Activated CD4-positive, alpha-beta T cell treated with anti-CD3 and anti-CD28 coated beads, Interleukin-2, amount 50 U/mL, for 48 hours (primary cell): ENCODE results near the gene AK4.
"Not testable (repeated sequence)": the region's sequence is repeated elsewhere in the genome, so short reads cannot be mapped to it uniquely, and the experiment has no call there.

Experiments
- DNase-seq, 2 experiments: peaks; one replicate each; pipeline ENCODE4 v3.0.0-alpha.2; 2020

Gene AK4

GRCh38 chr1:65148178-65148547 is at the start of gene AK4:
Gene AK4 (plus strand): TSS chr1:65148203. CDS start chr1:65148408, 205 bp downstream.
- DNase-seq: not testable (repeated sequence)

DNA sequence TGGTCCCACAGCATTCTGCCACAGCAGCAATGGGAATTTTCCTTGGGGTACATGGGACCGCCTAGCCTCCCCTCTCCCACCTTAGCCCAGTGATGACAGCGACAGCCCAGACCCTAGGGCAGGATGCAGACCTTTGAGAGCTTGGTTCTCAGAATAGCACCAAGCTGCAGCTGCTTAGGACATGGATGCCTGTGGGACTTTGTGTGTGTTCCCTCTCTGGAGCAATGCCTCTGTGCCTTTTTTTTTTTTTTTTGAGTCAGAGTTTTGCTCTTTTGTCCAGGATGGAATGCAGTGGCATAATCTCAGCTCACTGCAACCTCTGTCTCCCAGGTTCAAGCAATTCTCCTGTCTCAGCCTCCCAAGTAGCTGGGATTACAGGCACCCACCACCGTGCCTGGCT is 44.2 kb upstream of the AK4 start:
- DNase-seq: no peak

- DNase-seq: no peak
These were observed 43.0 kb upstream of the AK4 start for GRCh38 chr1:65104854-65105534.

GRCh38 chr1:65105596-65105995 is 42.4 kb upstream of the AK4 start:
- DNase-seq: no peak

GRCh38 chr1:65108025-65108642 is 39.9 kb upstream of the AK4 start:
- DNase-seq: no peak

- no peak for DNase-seq
These were observed 38.5 kb upstream of the AK4 start for GRCh38 chr1:65109487-65109886.

GRCh38 chr1:65112811-65113210 is 35.2 kb upstream of the AK4 start:
- DNase-seq: no peak

- no peak for DNase-seq
These were observed 34.7 kb upstream of the AK4 start for GRCh38 chr1:65113298-65113697.

- no peak for DNase-seq
These were observed 33.7 kb upstream of the AK4 start for GRCh38 chr1:65114322-65114721.

GRCh38 chr1:65119951-65120350 is 28.1 kb upstream of the AK4 start:
- DNase-seq: no peak

DNA sequence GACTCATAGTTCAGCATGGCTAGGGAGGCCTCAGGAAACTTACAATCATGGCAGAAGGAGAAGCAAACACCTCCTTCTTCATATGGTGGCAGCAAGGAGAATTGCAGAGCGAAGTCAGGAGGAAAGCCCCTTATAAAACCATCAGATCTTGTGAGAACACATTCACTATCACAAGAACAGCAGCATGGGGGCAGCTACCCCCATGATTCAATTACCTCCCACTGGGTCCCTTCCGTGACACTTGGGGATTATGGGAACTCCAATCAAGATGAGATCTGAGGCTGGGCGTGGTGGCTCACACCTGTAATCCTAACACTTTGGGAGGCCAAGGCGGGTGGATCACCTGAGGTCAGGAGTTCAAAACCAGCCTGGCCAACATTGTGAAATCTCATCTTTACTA is 18.9 kb upstream of the AK4 start:
- DNase-seq: not testable (repeated sequence)

DNA sequence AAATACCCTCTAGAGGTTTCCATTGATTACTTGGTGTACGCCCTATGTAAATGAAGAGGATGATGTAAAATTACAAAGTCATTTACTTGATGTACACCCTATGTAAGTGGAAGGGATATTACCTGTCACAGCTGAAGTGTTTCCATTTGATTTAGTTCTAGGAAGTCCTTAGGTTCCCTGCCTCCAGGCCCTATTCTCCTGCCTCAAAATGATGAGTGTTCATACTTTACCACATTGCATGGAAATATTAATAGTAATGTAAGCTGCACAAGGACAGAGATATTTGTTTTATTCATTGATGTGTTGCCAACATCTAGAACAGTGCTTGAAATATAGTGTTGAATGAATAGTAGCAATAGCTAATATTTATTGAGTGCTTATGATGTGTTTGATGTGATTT is 9.5 kb upstream of the AK4 start:
- DNase-seq: no peak

DNA sequence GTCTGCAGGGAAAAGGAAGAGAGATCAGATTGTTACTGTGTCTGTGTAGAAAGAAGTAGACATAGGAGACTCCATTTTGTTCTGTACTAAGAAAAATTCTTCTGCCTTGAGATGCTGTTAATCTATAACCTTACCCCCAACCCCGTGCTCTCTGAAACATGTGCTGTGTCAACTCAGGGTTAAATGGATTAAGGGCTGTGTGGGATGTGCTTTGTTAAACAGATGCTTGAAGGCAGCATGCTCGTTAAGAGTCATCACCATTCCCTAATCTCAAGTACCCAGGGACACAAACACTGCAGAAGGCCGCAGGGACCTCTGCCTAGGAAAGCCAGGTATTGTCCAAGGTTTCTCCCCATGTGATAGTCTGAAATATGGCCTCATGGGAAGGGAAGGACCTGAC is 8.2 kb upstream of the AK4 start:
- not testable (repeated sequence) for DNase-seq

GRCh38 chr1:65141394-65141793 is 6.6 kb upstream of the AK4 start:
- DNase-seq: no peak

DNA sequence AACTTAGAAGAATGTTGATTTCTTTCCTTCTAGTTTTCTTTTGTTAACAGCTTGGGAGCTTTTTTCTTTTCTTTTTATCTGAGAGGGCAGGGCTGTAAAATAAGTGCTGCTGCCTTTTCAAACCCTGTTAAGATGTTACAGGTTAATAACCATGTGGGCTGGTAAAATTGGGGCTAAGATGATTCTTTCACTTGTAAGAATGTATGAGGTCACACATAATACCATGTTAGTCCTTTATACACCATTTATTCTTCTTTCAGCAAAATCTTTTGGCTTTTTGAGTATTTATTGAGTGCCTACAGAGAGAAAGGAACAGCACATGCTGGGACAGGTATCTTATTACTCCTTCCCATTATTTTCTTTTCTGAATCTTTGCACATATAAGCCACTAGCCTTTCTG is 6.1 kb upstream of the AK4 start:
- DNase-seq: no peak

DNA sequence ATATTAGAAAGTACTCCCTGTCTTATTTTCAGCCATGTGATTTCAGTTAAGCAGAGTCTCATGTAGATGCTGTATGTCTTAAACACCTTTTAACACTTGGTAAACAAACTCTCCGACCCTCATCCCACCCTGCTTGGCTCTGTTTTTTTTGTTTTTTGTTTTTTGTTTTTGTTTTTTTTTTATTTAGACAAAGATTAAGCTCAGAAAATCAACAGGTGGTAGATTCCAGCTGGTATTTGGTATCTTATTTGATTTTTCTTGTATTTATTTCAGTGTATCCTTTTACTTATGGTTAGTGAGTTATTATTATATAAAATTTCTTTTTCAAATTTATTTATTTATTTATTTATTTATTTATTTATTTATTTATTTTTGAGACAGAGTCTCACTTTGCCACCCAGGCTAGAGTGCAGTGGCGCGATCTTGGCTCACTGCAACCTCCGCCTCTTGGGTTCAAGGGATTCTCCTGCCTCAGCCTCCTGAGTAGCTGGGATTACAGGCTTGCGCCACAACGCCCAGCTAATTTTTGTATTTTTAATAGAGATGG is 4.8 kb upstream of the AK4 start:
- not testable (repeated sequence) for DNase-seq

- no peak for DNase-seq
These were observed 1.0 kb upstream of the AK4 start for GRCh38 chr1:65146908-65147423.

GRCh38 chr1:65147424-65148177 is 402 bp upstream of the AK4 start:
- DNase-seq: peak; percentile 62 to 68

- peak; percentile 77 to 81 for DNase-seq
These were observed 746 bp downstream of the AK4 start for GRCh38 chr1:65148548-65149350.

DNA sequence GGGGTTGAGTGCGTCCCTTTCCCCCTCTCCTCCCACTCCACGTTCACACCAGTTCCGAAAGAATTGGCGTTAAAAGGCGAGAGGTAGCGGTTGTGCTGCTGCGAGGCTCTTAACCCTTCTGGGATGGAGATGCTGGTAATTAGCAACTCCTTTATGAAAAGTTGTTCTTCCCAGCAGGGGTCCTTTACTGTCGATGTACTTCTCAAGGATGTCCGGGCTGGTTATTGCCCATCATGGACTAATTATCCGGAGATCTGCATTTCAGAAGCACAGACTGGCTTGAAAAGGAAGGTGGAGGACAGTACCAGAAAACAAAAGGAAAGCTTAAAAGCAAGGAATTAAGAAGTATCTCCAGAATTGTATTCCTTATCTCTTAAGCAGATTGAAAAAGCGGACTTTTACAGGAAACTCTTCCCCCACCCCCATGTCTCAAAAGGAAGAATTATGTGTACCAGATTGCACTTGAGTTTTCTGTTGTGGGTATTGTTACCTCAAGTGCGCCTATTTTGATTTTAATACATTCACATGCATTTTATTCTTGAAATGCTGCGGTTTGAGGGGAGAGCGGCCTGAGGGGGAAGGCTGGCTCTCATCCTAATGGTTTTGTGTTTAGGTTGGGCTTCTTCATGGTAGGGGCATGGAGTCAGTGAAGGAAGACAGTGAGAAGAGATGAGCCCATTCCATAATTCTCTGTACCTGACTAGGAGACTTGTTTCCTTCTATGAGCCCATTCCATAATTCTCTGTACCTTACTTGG is 1.5 kb downstream of the AK4 start:
- no peak for DNase-seq

- DNase-seq: no peak
These were observed 2.1 kb downstream of the AK4 start for GRCh38 chr1:65150108-65150463.
